GM19043 (cell line): ENCODE measurements around the gene NUP93.
"Not testable (repeated sequence)": the region's sequence is repeated elsewhere in the genome, so short reads cannot be mapped to it uniquely, and the experiment has no call there.

Experiments
- ATAC-seq: cut with Tn5 transposase; IDR thresholded peaks from one replicate; pipeline ENCODE4 v1.9.1; 2021; ENCODE audit warnings: low read depth; ENCODE audit not compliant: unreplicated experiment

Gene NUP93

GRCh38 chr16:56807676-56808067 is 77.7 kb downstream of the NUP93 start:
- not testable (repeated sequence) for ATAC-seq

DNA sequence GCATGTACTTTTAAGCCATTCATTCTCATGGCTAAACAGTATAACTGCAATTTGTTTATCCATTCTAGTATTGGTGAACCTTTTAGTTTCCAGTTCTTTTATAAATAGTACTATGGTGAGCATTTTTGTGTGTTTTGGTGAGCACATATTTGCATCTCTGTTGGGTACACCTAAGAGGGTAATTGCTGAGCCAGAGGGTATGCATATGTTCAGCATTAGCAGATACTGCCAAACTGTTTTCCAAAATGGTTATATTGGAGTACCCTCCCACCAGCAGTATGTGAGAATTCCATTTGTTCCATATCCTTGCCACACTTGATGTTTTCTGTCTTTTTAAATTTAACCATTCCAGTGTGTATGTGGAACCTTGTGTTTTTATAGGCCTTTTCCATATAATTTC is 81.0 kb downstream of the NUP93 start:
- no peak for ATAC-seq

DNA sequence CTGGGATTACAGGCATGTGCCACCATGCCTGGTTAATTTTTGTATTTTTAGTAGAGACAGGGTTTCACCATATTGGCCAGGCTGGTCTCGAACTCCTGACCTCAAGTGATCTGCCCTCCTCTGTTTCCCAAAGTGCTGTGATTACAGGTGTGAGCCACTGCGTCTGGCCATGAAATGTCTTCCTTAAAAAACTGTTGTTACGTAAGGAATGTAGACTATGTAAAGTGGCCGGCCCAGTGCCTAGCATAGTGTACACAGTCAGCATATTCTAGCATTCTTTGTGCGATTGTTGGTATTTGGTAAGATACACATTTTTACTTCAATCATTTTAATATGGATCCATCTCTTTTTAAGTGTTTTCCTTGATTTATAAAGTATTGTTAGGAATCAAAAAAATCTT is 81.7 kb downstream of the NUP93 start:
- not testable (repeated sequence) for ATAC-seq

- no peak for ATAC-seq
Measured at GRCh38 chr16:56812884-56813283, 83.0 kb downstream of the NUP93 start.

GRCh38 chr16:56814537-56815432 is 84.9 kb downstream of the NUP93 start:
- no peak for ATAC-seq

GRCh38 chr16:56815721-56816120 is 85.8 kb downstream of the NUP93 start:
- no peak for ATAC-seq

- ATAC-seq = no peak
Measured at GRCh38 chr16:56817056-56817455, 87.1 kb downstream of the NUP93 start.

DNA sequence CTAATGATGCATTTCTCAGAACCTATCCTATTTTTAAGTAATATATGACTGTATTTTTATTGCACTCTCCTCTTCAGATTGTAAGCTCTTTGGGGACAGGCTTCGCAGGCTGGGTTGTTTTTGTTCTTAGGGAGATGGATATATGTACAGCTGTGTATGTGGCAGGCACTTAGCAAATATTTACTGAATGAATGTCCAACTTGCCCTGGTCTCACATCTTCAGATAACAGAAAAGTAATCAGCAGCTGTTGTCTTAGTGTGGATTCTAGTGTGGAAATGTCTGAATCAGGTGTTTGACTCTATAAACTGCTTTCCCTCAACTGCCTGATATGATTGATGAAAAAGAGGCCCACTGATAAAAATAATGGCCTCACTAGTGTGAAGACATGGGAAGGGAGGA is 88.0 kb downstream of the NUP93 start:
- no peak for ATAC-seq

- no peak for ATAC-seq
Measured at GRCh38 chr16:56823081-56823733, 93.3 kb downstream of the NUP93 start.

GRCh38 chr16:56824331-56824730 is 94.4 kb downstream of the NUP93 start:
- no peak for ATAC-seq

DNA sequence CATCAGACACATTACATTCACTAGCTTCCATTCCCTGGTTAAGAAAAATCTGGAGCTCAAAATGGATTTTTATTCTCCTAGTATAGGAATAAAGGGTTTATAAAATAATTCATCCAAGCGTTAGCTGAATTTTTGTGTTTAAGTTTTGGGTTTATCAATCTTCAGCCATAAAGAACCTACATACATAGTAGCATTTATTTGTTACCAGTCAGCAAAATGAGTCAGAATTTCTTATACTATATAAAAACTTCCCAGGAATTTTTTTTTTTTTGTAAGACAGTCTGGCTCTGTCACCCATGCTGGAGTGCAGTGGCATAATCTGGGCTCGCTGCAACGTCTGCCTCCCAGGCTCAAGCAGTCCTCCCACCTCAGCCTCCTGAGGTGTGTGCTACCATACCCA is 94.9 kb downstream of the NUP93 start:
- ATAC-seq = no peak

DNA sequence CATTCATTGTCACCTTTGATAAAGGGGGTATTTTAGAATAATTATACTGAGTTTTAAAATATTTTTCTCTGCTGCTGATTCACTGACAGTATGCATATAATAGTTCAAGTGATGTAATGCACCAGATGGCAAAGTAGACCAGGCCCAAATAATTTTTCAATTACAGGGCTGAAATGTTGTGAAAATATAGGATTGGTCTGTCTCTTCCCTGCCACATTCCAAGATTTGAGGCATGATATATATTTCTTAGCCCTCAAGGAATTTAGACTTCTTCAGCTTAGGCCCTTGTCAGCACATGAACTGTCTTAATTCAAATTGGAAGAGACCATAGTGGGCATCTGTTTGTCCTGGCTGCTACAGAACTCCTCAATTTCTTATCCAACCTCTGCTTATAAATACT is 95.9 kb downstream of the NUP93 start:
- ATAC-seq = no peak

DNA sequence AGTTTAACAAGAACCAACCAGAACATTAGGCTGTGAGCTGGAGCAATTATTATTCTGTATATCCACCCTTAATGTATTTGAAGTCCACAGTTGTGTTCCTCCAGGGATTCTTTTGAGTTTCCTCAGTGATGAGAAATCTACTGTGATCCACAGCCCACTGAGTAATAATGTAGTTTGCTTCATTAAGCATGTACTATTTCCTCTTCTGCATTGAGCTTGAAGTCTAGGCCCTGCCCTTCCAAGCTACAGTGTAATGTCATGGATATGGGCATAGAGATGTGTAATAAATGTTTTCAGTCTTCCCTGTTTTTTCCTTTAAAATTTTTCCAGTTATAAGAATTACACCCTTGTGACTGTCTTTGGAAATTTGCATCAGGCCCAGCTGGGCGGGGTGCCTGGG is 98.7 kb downstream of the NUP93 start:
- no peak for ATAC-seq

- ATAC-seq = no peak
Measured at GRCh38 chr16:56830669-56831068, 100.7 kb downstream of the NUP93 start.

DNA sequence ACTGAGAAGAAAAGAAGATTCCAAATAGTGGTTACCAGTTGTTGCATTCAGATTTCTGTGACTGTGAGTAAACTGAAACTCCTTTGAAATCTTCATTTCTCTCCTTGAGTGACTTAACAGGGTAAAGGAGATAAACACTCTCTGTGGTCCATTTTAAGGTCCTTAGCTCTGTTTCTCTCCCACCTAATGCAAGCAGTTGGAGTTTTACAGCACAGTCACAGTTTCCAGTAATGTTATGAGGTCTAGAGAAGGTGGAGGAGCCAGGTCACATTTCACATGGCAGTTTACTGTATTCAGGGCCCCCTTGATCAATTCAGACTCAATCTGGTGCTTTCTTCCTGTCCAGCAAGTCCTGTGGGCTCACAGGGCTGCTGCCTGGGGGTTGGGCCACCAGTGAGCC is 102.8 kb downstream of the NUP93 start:
- no peak for ATAC-seq

DNA sequence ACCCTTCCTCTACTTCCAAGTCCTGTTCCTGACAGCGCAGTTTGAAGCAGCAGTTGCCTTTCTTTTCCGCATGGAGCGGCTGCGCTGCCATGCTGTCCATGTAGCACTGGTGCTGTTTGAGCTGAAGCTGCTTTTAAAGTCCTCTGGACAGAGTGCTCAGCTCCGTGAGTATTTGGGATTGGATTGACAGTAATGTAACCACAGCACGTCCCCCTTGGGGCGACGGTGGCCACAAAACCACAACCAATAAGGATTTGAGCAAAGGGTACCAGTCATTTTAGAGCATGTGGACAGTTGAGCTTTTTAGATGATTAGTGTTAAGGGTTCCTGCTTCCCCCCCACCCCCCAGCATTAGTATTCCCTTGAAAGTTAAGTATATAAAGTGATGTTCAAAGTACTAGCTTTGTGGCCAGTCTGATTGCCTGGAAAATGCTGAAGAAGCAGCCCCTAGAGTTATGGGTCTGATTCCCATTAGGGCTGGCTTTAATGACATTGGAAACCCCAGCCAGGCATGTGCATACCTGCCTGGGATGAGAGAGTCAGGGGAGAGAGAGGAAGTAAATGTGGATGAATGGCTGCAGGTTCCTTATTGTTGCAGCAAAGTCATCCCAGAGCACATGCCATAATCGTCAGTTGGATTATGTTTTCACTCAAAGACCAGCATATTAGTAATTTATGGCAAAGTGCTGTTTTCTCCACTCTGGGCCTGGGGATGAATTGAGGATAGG is 103.5 kb downstream of the NUP93 start:
- no peak for ATAC-seq

DNA sequence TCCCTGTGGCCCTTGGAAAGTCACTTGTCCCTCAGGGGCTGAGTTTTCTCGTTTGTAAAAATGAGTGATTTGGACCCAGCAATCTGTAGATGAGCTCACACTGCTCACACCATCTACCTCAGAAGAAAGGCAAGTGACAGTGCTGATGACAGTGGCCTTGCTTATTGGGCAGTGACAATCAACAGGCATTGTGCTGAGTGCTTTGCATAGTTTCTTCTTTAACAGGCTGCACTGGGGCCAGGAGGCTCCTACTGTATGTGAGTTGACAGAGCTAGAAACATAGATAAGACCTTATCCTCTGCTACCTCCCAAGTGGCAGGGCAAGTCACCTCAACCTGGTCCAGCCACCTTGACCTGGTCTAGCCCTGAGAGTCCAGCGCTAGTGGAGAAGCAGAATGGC is 105.4 kb downstream of the NUP93 start:
- ATAC-seq = no peak

DNA sequence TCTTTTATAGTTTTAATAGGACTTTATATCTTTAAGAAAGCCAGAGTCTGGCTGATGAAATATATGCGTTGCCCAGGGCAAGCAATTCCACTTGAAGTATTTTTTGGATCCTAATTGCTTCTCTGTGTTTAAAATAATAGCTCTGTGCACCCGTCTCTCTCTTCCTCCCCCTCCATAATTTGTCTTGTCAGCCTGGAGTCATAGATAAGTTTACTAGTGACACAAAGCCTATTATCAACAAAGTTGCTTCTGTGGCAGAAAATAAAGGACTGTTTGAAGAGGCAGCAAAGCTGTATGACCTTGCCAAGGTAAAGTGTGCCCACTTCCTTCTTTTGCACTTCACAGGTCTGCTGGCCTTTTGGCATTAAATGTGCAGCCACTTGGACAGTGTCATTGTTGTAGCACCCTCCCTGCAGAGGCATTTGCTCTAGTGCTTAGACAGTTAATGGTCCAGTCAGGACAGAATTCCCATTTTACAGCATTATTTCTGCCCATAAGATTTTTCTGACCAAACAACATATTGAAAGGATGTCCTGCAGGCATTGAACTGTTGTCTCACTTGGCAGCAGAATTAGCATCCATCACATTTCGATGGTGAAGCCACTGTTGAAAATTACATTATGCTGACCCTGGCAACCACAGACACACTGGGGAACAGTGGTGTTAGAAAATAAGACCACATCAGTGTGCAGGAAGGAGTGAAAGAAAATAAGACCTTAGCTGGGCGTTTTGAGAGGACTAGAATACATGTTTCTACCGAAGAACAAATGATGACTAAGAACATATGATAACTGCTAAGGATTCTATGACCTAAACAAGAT is 106.7 kb downstream of the NUP93 start:
- no peak for ATAC-seq

DNA sequence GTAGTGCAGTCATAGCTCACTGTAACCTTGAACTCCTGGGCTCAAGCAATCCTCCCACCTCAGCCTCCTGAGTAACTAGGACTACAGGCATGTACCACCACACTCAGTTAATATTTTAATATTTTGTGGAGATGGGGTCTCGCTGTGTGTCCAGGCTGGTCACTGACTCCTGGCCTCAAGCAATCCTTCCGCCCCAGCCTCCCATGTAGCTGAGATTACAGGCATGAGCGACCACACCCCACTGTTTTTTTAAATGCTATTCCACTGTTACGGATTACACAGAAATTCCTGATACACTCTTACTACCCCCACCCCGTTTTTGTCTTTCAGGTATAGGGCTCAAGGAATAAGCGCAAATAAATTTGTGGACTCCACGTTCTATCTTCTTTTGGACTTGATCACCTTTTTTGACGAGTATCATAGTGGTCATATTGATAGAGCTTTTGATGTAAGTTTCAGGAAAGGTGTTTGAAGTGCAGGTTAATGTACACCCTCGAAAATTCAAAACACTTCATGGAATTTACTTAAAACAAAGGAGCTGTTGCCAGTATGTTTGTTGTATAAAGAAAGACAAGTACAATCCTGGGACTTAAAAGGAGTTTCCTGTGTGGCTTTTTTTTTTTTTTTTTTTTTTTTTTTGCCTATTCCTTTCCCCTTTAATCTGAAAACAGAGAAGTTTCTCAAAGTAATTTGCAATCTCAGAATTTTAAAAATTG is 108.9 kb downstream of the NUP93 start:
- ATAC-seq = no peak

DNA sequence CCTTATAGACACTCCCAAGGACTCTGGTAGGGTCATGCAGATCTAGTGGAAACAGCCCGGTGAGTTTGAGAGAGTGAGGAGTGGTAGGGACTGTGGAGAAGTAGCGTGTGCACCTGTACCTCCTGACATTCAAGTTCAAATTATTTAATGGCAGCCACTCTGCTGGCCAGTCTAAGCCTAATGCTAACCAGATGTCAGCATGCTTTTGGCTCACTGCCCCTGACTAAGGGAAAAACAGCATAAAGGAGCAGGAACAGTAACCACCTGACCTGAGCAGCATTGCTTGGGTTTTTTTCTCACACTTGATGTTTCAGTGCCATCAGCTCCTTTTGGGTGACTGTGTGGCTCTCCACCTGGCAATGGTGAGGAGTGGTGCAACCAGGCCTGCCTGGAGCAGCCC is 111.3 kb downstream of the NUP93 start:
- ATAC-seq = no peak
